Stomach (tissue), 4 donors: ENCODE results near the gene CCHCR1.

Experiments used
- EP300 ChIP-seq: sonication (generic); formaldehyde crosslinking; IDR thresholded peaks from one replicate; pipeline ENCODE4 v1.6.1; 2017; ENCODE audit warnings: antibody characterized with exemption
- POLR2A ChIP-seq, 4 donors: fragments of 450-650 bp; IDR thresholded peaks; one replicate each; pipeline ENCODE4 v1.6.1; 2016; ENCODE audit warnings: antibody characterized with exemption in 4 of 4, control low read depth in 2 of 4, mild to moderate bottlenecking in 1 of 4, moderate library complexity in 1 of 4
- TF ChIP-seq, protein P1 (sequence below), 7 experiments: fragments of 450-650 bp in 4 of 7; fragments of 200-600 bp in 3 of 7; sonication (generic) in 3 of 7; IDR thresholded peaks; one replicate each; pipeline ENCODE4 v1.5.1; 2016 to 2019; ENCODE audit warnings: antibody characterized with exemption in 7 of 7, control low read depth in 2 of 7, mild to moderate bottlenecking in 1 of 7

DNA sequence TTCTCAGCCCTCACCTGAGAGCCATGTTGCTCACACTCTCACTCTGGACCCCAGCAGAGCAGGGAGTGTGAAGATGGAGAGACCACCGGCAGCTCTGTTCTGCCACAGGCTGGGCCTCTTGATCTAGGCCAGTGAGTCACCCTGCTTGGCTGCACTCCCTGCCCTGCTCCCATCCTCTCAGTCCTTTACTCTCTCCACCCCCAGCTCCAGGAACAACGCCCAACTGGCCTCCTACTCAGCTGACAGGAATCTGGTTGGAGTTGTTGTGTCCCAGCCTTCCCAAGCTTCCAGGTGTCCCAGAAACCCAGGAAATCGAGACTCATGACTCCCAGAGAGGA, 43.1 kb downstream of the CCHCR1 start, which contains the start of gene PSORS1C1:
- TF ChIP-seq, protein P1, sequence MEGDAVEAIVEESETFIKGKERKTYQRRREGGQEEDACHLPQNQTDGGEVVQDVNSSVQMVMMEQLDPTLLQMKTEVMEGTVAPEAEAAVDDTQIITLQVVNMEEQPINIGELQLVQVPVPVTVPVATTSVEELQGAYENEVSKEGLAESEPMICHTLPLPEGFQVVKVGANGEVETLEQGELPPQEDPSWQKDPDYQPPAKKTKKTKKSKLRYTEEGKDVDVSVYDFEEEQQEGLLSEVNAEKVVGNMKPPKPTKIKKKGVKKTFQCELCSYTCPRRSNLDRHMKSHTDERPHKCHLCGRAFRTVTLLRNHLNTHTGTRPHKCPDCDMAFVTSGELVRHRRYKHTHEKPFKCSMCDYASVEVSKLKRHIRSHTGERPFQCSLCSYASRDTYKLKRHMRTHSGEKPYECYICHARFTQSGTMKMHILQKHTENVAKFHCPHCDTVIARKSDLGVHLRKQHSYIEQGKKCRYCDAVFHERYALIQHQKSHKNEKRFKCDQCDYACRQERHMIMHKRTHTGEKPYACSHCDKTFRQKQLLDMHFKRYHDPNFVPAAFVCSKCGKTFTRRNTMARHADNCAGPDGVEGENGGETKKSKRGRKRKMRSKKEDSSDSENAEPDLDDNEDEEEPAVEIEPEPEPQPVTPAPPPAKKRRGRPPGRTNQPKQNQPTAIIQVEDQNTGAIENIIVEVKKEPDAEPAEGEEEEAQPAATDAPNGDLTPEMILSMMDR (IDR thresholded peaks at IDR 0.05): no peak
- TF ChIP-seq POLR2A (IDR thresholded peaks at IDR 0.05) (no peak), EP300 (no peak)
